ENCODE results near the gene TRIO. TPM values are rescaled to one million over a fixed set of nuclear protein-coding genes. Genes with fewer than 3 reads are reported as not detected.

TRIO gene
- total RNA-seq, 1 experiment from 2014 or later, result 99.8 TPM

- TF ChIP-seq EZH2 (IDR thresholded peaks at IDR 0.05; ENCODE audit: borderline replicate concordance, low read depth, low read length, poor library complexity, severe bottlenecking) (no peak), CTCF (conservative IDR thresholded peaks at IDR 0.05; ENCODE audit: low read depth, low read length) (no peak)
- H3K36me3 ChIP-seq (ENCODE audit: insufficient read depth, low read length, poor library complexity, severe bottlenecking), result no peaks in the 10 kb centered on the region
- no peak overlapping the region for H3K4me3 ChIP-seq (ENCODE audit: low read depth, low read length, poor library complexity, severe bottlenecking)
- no peak for DNase-seq (ENCODE audit: low spot score)
- no peak overlapping the region for H3K27ac ChIP-seq (ENCODE audit: low read depth, low read length, poor library complexity, severe bottlenecking)
- intact Hi-C loops (cut with micrococcal nuclease; ENCODE audit: unreplicated experiment), result no loop called here
- ChIA-PET CTCF (interaction anchor here (0.7 kb wide), 1 partner anchor 16 kb away, joined by 4 read pairs; no protein-coding TSS in a partner anchor), POLR2A (ENCODE audit: low non-redundant PET) (no interaction called here)
- H3K9me3 ChIP-seq (ENCODE audit: low read depth, low read length, poor library complexity, severe bottlenecking), result no peaks in the 10 kb centered on the region
- H3K4me1 ChIP-seq (ENCODE audit: insufficient read depth, low read length, poor library complexity, severe bottlenecking), result peaks cover 9% of the 10 kb centered on the region
- H3K27me3 ChIP-seq (replicated peaks; ENCODE audit: insufficient read depth, low read depth, low read length, poor library complexity), result no peaks in the 10 kb centered on the region
- BruUV-seq (replicated peaks), result no TSS peak
These were observed 67.6 kb downstream of the TRIO start for GRCh38 chr5:14210729-14211128.

GRCh38 chr5:14211818-14212803 lies 69.0 kb downstream of the TRIO start:
- no peaks in the 10 kb centered on the region for H3K9me3 ChIP-seq (ENCODE audit: low read depth, low read length, poor library complexity, severe bottlenecking)
- POLR2A ChIA-PET (ENCODE audit: low non-redundant PET), result no interaction called here
- H3K4me3 ChIP-seq (ENCODE audit: low read depth, low read length, poor library complexity, severe bottlenecking), result no peak overlapping the region
- no TSS peak for BruUV-seq (replicated peaks)
- no peak for DNase-seq (ENCODE audit: low spot score)
- intact Hi-C loops (cut with micrococcal nuclease; ENCODE audit: unreplicated experiment), result no loop called here
- TF ChIP-seq CTCF (conservative IDR thresholded peaks at IDR 0.05; ENCODE audit: low read depth, low read length) (no peak), EZH2 (IDR thresholded peaks at IDR 0.05; ENCODE audit: borderline replicate concordance, low read depth, low read length, poor library complexity, severe bottlenecking) (no peak)
- peaks cover 9% of the 10 kb centered on the region for H3K4me1 ChIP-seq (ENCODE audit: insufficient read depth, low read length, poor library complexity, severe bottlenecking)
- H3K36me3 ChIP-seq (ENCODE audit: insufficient read depth, low read length, poor library complexity, severe bottlenecking), result no peaks in the 10 kb centered on the region
- no peaks in the 10 kb centered on the region for H3K27me3 ChIP-seq (replicated peaks; ENCODE audit: insufficient read depth, low read depth, low read length, poor library complexity)
- CTCF ChIA-PET, result no interaction called here
- no peak overlapping the region for H3K27ac ChIP-seq (ENCODE audit: low read depth, low read length, poor library complexity, severe bottlenecking)

GRCh38 chr5:14212838-14213237 lies 69.7 kb downstream of the TRIO start:
- no peak for DNase-seq (ENCODE audit: low spot score)
- Histone ChIP-seq H3K9me3 (ENCODE audit: low read depth, low read length, poor library complexity, severe bottlenecking) (no peaks in the 10 kb centered on the region), H3K4me3 (ENCODE audit: low read depth, low read length, poor library complexity, severe bottlenecking) (no peak overlapping the region), H3K36me3 (ENCODE audit: insufficient read depth, low read length, poor library complexity, severe bottlenecking) (no peaks in the 10 kb centered on the region), H3K27me3 (replicated peaks; ENCODE audit: insufficient read depth, low read depth, low read length, poor library complexity) (no peaks in the 10 kb centered on the region), H3K27ac (ENCODE audit: low read depth, low read length, poor library complexity, severe bottlenecking) (no peak overlapping the region), H3K4me1 (ENCODE audit: insufficient read depth, low read length, poor library complexity, severe bottlenecking) (peaks cover 6% of the 10 kb centered on the region)
- CTCF ChIA-PET, result no interaction called here
- BruUV-seq (replicated peaks), result no TSS peak
- no peak for TF ChIP-seq EZH2 (IDR thresholded peaks at IDR 0.05; ENCODE audit: borderline replicate concordance, low read depth, low read length, poor library complexity, severe bottlenecking)
- TF ChIP-seq CTCF (conservative IDR thresholded peaks at IDR 0.05; ENCODE audit: low read depth, low read length), result no peak
- intact Hi-C loops (cut with micrococcal nuclease; ENCODE audit: unreplicated experiment), result no loop called here
- POLR2A ChIA-PET (ENCODE audit: low non-redundant PET), result no interaction called here

Measured in A673 (cell line).